SK-N-SH (cell line): Measurements from ENCODE around the gene HDAC7. TPM values are rescaled to one million over a fixed set of nuclear protein-coding genes. Genes with fewer than 3 reads are reported as not detected.
A peak's percentile ranks its signal among the peaks of the same experiment; 100 is the strongest.

ENCODE experiments used
- CTCF ChIA-PET: fragments of 300-600, 350-600 bp; formaldehyde crosslinking; extraction: SDS; loops from one replicate; lab custom pipeline; 2021; lab: Yijun Ruan, JAX
- POLR2A ChIA-PET: fragments of 350-600 bp; sonication (Branson Sonifier 250); formaldehyde crosslinking; extraction: SDS; loops from one replicate; lab custom pipeline; 2020; ENCODE audit warnings: antibody characterized with exemption, inconsistent platforms; lab: Yijun Ruan, JAX
- DNase-seq: peaks from one replicate; pipeline ENCODE4 v3.0.0; 2012
- H2AFZ ChIP-seq: fragments of 200-600 bp; sonication (generic); 2 replicates; pipeline ENCODE4 v1.8.1; 2016; ENCODE audit warnings: antibody characterized with exemption, mild to moderate bottlenecking, low read depth
- H3F3A ChIP-seq: fragments of 200-600 bp; sonication (generic); replicated peaks from 2 replicates; pipeline ENCODE3; 2016; ENCODE audit warnings: antibody characterized with exemption, mild to moderate bottlenecking; ENCODE audit not compliant: insufficient read depth
- H3K27ac ChIP-seq, 2 experiments: fragments of 200-500 bp in 1 of 2; fragments of 200-600 bp in 1 of 2; sonication (Bioruptor generic) in 1 of 2; sonication (generic), shearing (Covaris generic) in 1 of 2; 2 replicates each; pipeline versions ENCODE4 v1.5.1 to v1.6.1; 2014 to 2016; ENCODE audit warnings: low read depth in 2 of 2, inconsistent platforms in 1 of 2, low read length in 1 of 2, mild to moderate bottlenecking in 1 of 2, mixed read lengths in 1 of 2
- H3K27me3 ChIP-seq: fragments of 200-600 bp; sonication (generic), shearing (Covaris generic); 2 replicates; pipeline ENCODE4 v1.6.1; 2016; ENCODE audit warnings: mixed run types; ENCODE audit not compliant: insufficient read depth
- H3K36me3 ChIP-seq, 2 experiments: fragments of 200-500 bp in 1 of 2; fragments of 200-600 bp in 1 of 2; sonication (Bioruptor generic) in 1 of 2; sonication (generic) in 1 of 2; replicated peaks in 1 of 2; 2 replicates each; pipeline versions ENCODE3 to v1.5.1; 2014 to 2016; ENCODE audit warnings: low read length in 1 of 2, mild to moderate bottlenecking in 1 of 2; ENCODE audit not compliant: insufficient read depth in 2 of 2, control insufficient read depth in 1 of 2
- H3K4me1 ChIP-seq, 2 experiments: fragments of 200-500 bp in 1 of 2; fragments of 200-600 bp in 1 of 2; sonication (Bioruptor generic) in 1 of 2; sonication (generic), shearing (Covaris generic) in 1 of 2; 2 replicates each; pipeline versions ENCODE4 v1.5.1 to v1.6.1; 2014 to 2016; ENCODE audit warnings: low read depth in 1 of 2, low read length in 1 of 2, mixed run types in 1 of 2; ENCODE audit not compliant: insufficient read depth in 2 of 2, control insufficient read depth in 1 of 2
- H3K4me2 ChIP-seq: fragments of 200-600 bp; sonication (generic), shearing (Covaris generic); 2 replicates; pipeline ENCODE4 v1.6.1; 2017; ENCODE audit warnings: mixed run types
- H3K4me3 ChIP-seq, 2 experiments: fragments of 200-500 bp in 1 of 2; fragments of 200-600 bp in 1 of 2; sonication (Bioruptor generic) in 1 of 2; sonication (generic), shearing (Covaris generic) in 1 of 2; 2 replicates each; pipeline versions ENCODE4 v1.5.1 to v1.8.1; 2014 to 2016; ENCODE audit warnings: low read depth in 2 of 2, inconsistent platforms in 1 of 2, low read length in 1 of 2, mild to moderate bottlenecking in 1 of 2, mixed read lengths in 1 of 2, moderate library complexity in 1 of 2
- H3K79me2 ChIP-seq: fragments of 200-600 bp; sonication (generic); 2 replicates; pipeline ENCODE4 v1.8.1; 2017; ENCODE audit warnings: mild to moderate bottlenecking; ENCODE audit not compliant: insufficient read depth
- H3K9ac ChIP-seq: fragments of 200-600 bp; sonication (generic); 2 replicates; pipeline ENCODE4 v1.6.1; 2017; ENCODE audit warnings: mixed run types
- H3K9me2 ChIP-seq: fragments of 200-600 bp; sonication (generic); 2 replicates; pipeline ENCODE4 v1.6.1; 2017; ENCODE audit warnings: mixed run types
- H3K9me3 ChIP-seq: fragments of 200-600 bp; sonication (generic); 2 replicates; pipeline ENCODE4 v1.6.1; 2017; ENCODE audit warnings: mixed run types, mild to moderate bottlenecking, moderate library complexity
- H4K20me1 ChIP-seq: fragments of 200-600 bp; sonication (generic); 2 replicates; pipeline ENCODE4 v1.6.1; 2017; ENCODE audit warnings: mild to moderate bottlenecking, mixed run types; ENCODE audit not compliant: insufficient read depth
- ELF1 ChIP-seq: IDR thresholded peaks from 2 replicates; pipeline ENCODE4 v1.4.0; 2012
- FOSL2 ChIP-seq: IDR thresholded peaks from 2 replicates; pipeline ENCODE4 v1.4.0; 2012; ENCODE audit warnings: low read depth, mild to moderate bottlenecking, moderate library complexity, borderline replicate concordance
- FOXJ3 ChIP-seq: sonication (generic); formaldehyde crosslinking; IDR thresholded peaks from 2 replicates; pipeline ENCODE4 v1.5.1; 2020; ENCODE audit warnings: mild to moderate bottlenecking, missing genetic modification reagents
- IRF3 ChIP-seq: fragments of 150-350 bp; IDR thresholded peaks from 2 replicates; pipeline ENCODE4 v1.6.1; 2016; ENCODE audit warnings: mild to moderate bottlenecking, low read depth, low read length
- JUND ChIP-seq: IDR thresholded peaks from 2 replicates; pipeline ENCODE4 v1.4.0; 2012
- MAX ChIP-seq: IDR thresholded peaks from 2 replicates; pipeline ENCODE4 v1.4.0; 2012; ENCODE audit warnings: low read depth
- NFIC ChIP-seq: IDR thresholded peaks from 2 replicates; pipeline ENCODE4 v1.4.0; 2012; ENCODE audit warnings: borderline replicate concordance
- PBX3 ChIP-seq: IDR thresholded peaks from 2 replicates; pipeline ENCODE4; 2012
- RXRA ChIP-seq: IDR thresholded peaks from 2 replicates; pipeline ENCODE4 v1.4.0; 2012; ENCODE audit warnings: low read depth, mild to moderate bottlenecking, borderline replicate concordance
- SIN3A ChIP-seq: IDR thresholded peaks from 2 replicates; pipeline ENCODE4 v1.6.1; 2012; ENCODE audit warnings: low read depth, mild to moderate bottlenecking, low read length, moderate library complexity, borderline replicate concordance
- TCF12 ChIP-seq: IDR thresholded peaks from 2 replicates; pipeline ENCODE4 v1.4.0; 2012
- TEAD4 ChIP-seq: IDR thresholded peaks from 2 replicates; pipeline ENCODE4 v1.4.0; 2012; ENCODE audit warnings: mild to moderate bottlenecking, borderline replicate concordance; ENCODE audit not compliant: insufficient read depth
- USF2 ChIP-seq: fragments of 150-350 bp; IDR thresholded peaks from 2 replicates; pipeline ENCODE4 v1.6.1; 2017; ENCODE audit warnings: antibody characterized with exemption, low read length, low read depth, borderline replicate concordance
- WGBS: methylation state at CpG from one replicate; pipeline ENCODE4 v1.1.6; 2017; ENCODE audit warnings: low lambda C conversion rate; 5-methylcytosine and 5-hydroxymethylcytosine counted together
- polyA plus RNA-seq, 3 experiments: library from polyadenylated mRNA; depleted of rRNA; stranded (reverse); fragments of >200 nt; gene quantifications; 2 replicates each; pipeline ENCODE4 v1.2.3, GENCODE V29; 2012

Gene HDAC7
- polyA plus RNA-seq, 1 of the 3 experiments (the other 2 are of a cell fraction), result 51.0 TPM

- TF ChIP-seq TCF12 (no peak), IRF3 (no peak), PBX3 (no peak), ELF1 (no peak), FOXJ3 (CRISPR knock-in tag) (no peak), USF2 (no peak)
- TF ChIP-seq, all 33 proteins: peak for 0
Observed at GRCh38 chr12:47754881-47755280, 64.8 kb downstream of the HDAC7 start (continued).

- Histone ChIP-seq H3K9me3 (no peaks in the 10 kb centered on the region), H3K27ac (peak overlapping the region in 1 of 2 experiments; percentile 78; a peak in 2 of 4 replicates), H3K27me3 (no peaks in the 10 kb centered on the region), H3F3A (no peaks in the 10 kb centered on the region), H3K4me3 (no peak overlapping the region), H3K4me2 (no peak overlapping the region), H3K9ac (no peak overlapping the region), H3K79me2 (no peaks in the 10 kb centered on the region), H4K20me1 (no peaks in the 10 kb centered on the region), H3K9me2 (no peaks in the 10 kb centered on the region), H2AFZ (no peak overlapping the region), H3K4me1 (peaks cover 12 to 59% of the 10 kb centered on the region in 2 experiments; a peak in 3 of 4 replicates), H3K36me3 (no peaks in the 10 kb centered on the region)
- CTCF ChIA-PET, result interaction anchor here (0.6 to 18.0 kb wide), 7 partner anchors 13 to 1760 kb away, joined by 3 to 435 read pairs (median 9); partner anchors contain the start of gene SLC48A1
- WGBS, result 91% methylated on average over 4 of the region's 4 CpGs
- TF ChIP-seq TEAD4 (no peak), SIN3A (no peak), MAX (no peak), IRF3 (no peak), RXRA (no peak), ELF1 (no peak), FOSL2 (no peak), JUND (no peak), NFIC (no peak)
- POLR2A ChIA-PET, result interaction anchor here (1.0 kb wide), 1 partner anchor 12 kb away, joined by 3 read pairs; no protein-coding TSS in a partner anchor
- DNase-seq, result peak; percentile 16
Observed at GRCh38 chr12:47754126-47754525, 65.6 kb downstream of the HDAC7 start.
